ENCODE measurements around the gene MSH2.

MSH2 gene

GRCh38 chr2:47509821-47510385, 106.9 kb downstream of the MSH2 start:
- DNase-seq: no peak

GRCh38 chr2:47510745-47511144, 107.8 kb downstream of the MSH2 start:
- no peak for DNase-seq

- no peak for DNase-seq
Measured at GRCh38 chr2:47512581-47513083, 109.7 kb downstream of the MSH2 start.

- DNase-seq: no peak
Measured at GRCh38 chr2:47513981-47514520, 111.1 kb downstream of the MSH2 start.

- no peak for DNase-seq
Measured at GRCh38 chr2:47516360-47517104, 113.6 kb downstream of the MSH2 start.

- DNase-seq: no peak
Measured at GRCh38 chr2:47518497-47519146, 115.7 kb downstream of the MSH2 start.

- DNase-seq: no peak
Measured at GRCh38 chr2:47519147-47519537, 116.2 kb downstream of the MSH2 start.

GRCh38 chr2:47519604-47520301, 116.8 kb downstream of the MSH2 start:
- no peak for DNase-seq

- DNase-seq: peak; percentile 70
Measured at GRCh38 chr2:47520302-47520630, 117.3 kb downstream of the MSH2 start.

GRCh38 chr2:47520825-47521665, 118.1 kb downstream of the MSH2 start:
- DNase-seq: peak; percentile 44

GRCh38 chr2:47521666-47522285, 118.8 kb downstream of the MSH2 start:
- DNase-seq: no peak

- no peak for DNase-seq
Measured at GRCh38 chr2:47525167-47525566, 122.2 kb downstream of the MSH2 start.

GRCh38 chr2:47528455-47528854, 125.5 kb downstream of the MSH2 start:
- DNase-seq: no peak

- peak; percentile 40 for DNase-seq
Measured at GRCh38 chr2:47528874-47529273, 125.9 kb downstream of the MSH2 start.

GRCh38 chr2:47530105-47530760, 127.3 kb downstream of the MSH2 start:
- no peak for DNase-seq

GRCh38 chr2:47531378-47532042, 128.6 kb downstream of the MSH2 start:
- DNase-seq: no peak
